SHP77 (cell line): ENCODE results near the gene GALT.

Experiments used
- DNase-seq, 2 experiments: peaks; one replicate each; lab custom pipeline; 2025; lab: John Stamatoyannopoulos, UW

Gene GALT

GRCh38 chr9:34651876-34652601 is 5.6 kb downstream of the GALT start, which contains the start of gene IL11RA:
IL11RA (plus strand) TSS chr9:34652185; CDS start chr9:34655218, 3,033 bp downstream.
- DNase-seq, result peak; percentile 23 to 32

DNA sequence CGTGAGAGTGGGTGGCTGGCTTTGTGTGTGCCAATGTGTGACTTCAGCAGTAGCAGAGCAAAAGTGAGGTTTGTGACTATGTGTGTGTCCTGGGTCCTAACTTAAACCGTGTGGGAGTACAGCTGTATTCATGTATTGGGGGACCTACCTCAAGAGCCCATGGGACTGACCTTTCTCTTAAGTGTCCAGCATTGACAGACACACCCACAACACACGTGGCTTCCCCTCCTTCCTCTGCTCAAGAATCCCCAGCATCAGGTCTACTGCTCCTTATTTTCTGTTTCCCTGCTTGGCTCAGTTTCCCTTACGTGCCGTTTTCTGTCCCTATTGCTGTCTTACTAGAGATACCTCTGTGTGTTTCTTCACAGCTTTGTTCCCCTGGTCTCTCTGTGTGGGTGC is 6.1 kb downstream of the GALT start:
- no peak for DNase-seq

DNA sequence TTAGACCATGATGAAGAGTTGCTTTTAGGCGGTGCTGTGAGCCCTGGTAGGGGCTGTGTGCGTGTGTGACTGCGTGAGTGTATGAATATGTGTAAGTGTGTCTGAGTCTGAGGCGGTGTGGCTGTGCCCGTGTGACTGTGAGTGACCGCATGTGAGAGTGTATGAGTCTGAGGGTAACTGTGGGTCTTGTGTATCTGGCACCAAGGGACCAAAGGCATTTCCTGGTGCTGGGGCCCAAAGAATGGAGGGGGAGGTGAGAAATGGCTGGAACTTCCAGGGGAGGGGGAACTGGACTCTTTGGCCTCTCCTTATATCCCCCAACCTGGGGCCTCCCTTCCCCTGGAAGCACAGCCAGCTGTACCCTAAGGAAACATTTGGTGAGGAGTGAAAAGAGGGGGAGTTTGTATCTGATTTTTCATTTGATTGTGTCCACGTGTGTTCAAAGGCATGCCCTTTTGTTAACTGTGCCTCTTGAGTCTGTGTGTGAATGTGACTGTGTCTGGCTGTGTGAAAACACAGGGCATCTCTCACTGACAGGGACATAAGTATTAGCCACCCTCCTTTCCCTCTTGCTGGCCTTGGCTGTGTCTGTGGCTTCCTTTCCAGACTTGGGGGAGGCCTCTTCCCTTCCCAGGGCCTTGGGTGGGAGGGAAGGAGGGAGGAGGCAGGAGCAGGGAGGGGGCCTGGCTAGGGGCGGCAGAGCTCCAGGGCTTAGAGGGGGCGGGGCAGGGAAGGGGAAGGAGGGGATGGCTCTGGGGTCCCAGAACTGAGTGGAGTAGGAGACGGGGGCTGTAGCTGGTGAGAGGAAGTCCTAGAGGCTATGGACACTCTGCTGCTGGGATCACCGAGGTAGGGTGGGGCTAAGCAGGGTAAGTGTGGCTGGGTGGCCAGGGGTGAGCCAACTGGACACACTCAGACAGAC is 6.9 kb downstream of the GALT start:
- DNase-seq, result no peak

DNA sequence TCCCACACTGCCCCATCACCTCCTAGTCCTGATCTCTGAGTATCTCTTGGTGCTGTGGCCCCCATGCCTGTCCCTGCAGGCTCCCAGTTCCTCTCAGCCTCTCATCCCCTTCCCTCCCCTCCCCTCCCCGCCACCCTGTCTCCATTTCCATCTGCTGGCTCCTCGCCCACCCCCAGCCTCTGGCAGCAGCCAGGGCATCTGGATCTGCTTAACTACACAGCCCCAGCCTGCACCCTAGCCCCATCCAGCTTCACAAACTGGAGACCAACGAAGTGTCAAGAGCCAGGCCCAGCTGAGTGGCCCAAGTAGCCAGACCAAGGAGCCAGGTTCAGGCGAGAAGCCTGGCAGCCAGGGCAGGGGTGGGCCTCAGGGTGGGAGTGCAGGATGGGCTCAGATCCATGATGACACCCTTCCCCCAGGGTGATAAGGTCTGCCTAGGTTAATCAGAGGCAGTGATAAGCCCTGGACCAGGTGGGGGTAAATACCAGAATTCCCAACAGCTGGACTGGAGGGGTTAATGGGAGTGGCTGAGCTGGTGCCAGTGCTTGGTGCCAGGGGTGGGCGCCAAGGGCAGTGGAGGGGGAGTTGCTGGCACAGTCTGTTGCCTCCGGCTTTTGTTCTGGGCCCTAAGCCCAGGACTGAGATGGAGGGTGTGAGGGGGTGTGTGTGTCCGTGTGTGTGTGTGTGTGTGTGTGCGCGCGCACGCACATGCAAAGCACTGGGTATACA is 8.0 kb downstream of the GALT start:
- DNase-seq, result no peak

GRCh38 chr9:34655394-34655793 is 8.9 kb downstream of the GALT start:
- no peak for DNase-seq

GRCh38 chr9:34656992-34657391 is 10.5 kb downstream of the GALT start:
- DNase-seq, result no peak

- DNase-seq, result no peak
Measured at GRCh38 chr9:34658461-34658860, 12.0 kb downstream of the GALT start.

DNA sequence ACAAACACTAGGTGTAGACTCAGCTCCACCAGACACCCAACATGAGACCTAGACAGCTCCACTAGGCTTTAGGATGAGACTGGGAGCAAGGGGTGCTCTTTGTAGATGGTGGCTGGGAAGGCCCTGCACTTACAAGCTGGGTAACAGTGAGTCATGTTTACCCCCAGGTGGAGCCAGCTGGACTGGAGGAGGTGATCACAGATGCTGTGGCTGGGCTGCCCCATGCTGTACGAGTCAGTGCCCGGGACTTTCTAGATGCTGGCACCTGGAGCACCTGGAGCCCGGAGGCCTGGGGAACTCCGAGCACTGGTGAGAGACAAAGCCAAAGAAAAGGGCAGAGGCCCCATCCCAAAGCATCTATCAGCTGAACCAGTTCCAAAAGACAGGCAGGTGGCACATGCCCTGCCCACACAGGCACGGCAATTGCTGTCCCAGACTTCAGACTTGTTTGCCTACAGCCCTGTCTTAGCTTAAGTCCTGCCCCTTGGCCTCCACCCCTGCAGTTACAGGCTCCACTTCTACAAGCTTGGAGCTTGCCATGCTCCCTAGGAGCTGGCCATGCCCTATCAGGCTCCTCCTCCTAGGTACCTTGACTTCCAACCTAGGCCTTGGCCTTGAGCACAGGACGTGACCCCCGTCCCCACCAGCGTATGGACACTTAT is 13.2 kb downstream of the GALT start:
- DNase-seq, result peak; percentile 45 to 52

DNA sequence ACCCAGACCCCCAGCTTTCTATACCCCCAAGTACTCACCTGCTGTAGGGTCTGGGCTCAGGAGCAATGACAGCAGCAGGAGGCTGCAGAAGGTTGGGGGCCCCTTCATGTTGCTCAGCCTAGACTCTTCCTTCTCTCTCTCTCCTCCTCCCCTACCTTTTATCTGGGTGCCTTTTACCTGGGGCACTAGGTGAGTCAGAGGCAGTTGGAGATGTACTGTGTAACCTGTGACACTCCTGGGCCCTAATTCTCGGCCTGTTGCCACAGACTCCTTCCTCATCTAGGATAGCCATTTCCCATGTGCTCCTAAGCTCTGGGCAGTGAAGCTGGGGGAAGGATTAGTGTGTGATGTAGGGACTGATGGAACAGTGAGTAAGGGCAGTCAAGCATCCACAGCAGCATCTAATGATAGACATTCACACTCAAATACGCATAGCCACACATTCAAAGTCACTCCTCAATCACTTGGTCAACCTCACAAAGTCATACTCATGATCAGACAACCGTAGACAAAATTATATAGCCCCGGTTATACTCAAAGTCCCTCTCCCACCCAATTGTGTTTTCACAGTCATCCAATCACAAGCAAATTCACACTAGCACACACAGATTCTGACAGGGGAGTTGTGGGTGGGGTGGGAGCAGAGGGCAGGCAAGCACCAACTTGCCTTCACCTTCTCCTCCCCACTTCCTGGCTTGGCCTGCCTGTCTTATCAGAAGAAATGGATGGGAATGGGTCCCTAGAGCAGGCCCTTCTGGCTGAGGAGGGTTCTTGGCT is 16.2 kb downstream of the GALT start, which contains the start of gene CCL27:
CCL27 (minus strand) TSS at position 132 of the 777 bp plus-strand sequence; CDS start at position 108, 24 bp downstream.
- no peak for DNase-seq

DNA sequence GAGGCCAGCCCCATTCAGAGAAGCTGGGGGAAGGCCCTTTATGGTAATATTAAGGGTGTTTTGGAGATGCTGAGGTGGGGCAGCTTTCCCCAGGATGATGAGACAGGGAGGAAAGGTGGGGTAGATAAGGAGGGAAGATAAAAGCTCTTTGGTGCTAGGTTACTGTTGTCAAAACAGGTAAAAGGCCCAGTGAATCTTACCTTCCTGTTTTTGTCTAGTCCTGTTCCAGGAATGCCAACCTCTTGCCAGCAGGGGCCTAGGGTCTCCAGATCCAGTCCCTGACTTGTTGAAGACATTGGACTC is 16.8 kb downstream of the GALT start:
- no peak for DNase-seq

- DNase-seq, result peak; percentile 29 to 40
Measured at GRCh38 chr9:34664281-34665066, 18.0 kb downstream of the GALT start.

DNA sequence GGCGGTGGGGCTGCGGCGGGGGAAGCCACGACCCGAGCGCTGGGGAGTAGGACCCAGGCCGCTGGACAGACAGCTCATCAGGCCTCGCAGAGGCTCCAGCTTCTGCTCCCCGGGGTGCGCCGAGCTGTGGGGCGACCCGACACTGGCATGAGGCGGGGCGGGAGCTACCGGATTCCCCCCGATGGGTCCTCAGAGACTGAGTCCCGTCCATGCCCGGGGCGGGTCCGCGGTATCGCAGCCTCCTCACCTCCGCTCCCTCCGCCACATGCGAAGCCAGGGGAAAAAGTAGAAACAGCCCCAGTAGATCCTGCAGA is 18.5 kb downstream of the GALT start:
- DNase-seq, result no peak

DNA sequence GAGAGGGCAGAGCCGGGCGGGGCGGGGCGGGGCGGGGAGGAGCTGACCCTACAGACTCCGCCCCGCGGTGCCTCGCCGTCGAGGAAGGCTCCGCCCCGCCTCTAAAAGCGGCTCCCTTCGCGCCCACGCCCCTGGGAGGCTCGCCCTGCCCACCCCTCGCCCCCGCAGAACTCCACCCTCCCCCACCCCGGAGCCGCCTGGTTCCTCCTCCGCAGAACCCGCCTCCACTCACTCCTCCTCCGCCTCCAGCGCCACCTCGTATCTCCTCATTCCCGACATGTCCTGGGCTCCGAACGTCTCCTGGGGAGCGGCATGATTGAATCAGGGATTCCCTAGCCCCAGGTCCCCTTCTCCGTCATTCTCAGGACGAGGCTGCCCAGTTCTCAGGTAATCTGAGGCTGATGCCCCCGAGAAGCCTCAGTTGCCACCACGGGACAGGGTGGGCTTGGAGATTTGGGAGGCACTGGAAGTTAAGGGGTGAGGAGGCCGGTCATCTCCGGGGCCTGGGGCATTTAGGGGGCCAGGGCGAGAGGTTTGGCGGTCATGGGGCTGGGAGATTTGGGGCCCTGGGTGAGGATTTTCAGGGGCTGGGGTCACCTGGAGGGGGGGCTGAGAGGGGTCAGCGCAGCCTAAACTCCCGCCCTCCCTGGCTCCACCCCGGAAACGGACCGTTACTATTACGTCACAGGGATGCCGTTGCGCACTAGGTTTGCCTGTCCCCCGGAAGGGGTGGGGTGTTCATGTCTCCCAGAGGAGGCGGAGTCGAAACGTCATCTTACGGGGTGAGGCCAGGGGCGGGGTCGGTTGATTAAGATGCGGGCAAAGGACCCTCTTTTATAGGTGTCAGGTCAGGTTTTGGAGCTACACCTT is 19.1 kb downstream of the GALT start:
- peak; percentile 75 to 83 for DNase-seq

GRCh38 chr9:34669809-34670562 is 23.5 kb downstream of the GALT start:
- DNase-seq, result no peak

- no peak for DNase-seq
Measured at GRCh38 chr9:34671307-34671706, 24.8 kb downstream of the GALT start.

- no peak for DNase-seq
Measured at GRCh38 chr9:34674440-34674839, 28.0 kb downstream of the GALT start.

DNA sequence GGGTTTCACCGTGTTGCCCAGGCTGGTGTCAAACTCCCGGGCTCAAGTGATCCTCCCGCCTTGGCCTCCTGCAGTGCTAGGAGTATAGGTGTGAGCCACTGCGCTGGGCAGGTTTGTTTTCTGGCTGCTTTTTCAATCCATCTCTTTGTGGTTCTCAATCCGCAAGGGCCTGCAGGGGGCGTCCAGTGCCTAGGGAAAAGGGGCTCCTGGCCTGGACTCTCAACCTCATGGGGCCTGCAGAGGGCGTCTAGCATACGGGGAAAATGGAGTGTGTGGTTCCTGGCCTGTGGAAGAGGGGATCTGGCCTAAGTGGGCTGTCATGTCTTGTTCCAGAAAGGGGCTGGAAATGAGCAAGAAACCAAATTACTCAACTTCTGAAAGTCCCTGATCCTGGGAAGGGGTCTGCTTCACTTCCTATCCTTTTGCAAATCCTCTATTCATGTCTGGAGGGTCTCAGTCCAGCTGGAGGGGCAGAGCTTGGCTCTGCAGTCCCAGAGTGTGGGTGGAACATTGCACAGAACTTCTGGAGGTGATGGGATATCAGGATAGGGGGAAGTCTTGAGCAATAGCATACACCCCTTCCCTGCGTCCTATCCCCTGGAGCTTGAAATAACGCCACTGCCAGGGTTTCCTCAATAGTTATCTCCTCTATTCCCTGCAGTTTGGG is 28.7 kb downstream of the GALT start:
- peak; percentile 50 to 78 for DNase-seq

- no peak for DNase-seq
Measured at GRCh38 chr9:34675869-34676268, 29.4 kb downstream of the GALT start.
